NCI-H82 (cell line): ENCODE data around the gene ADD3.

Experiments
- DNase-seq: peaks from one replicate; lab custom pipeline; 2025; lab: John Stamatoyannopoulos, UW

The ADD3 gene

DNA sequence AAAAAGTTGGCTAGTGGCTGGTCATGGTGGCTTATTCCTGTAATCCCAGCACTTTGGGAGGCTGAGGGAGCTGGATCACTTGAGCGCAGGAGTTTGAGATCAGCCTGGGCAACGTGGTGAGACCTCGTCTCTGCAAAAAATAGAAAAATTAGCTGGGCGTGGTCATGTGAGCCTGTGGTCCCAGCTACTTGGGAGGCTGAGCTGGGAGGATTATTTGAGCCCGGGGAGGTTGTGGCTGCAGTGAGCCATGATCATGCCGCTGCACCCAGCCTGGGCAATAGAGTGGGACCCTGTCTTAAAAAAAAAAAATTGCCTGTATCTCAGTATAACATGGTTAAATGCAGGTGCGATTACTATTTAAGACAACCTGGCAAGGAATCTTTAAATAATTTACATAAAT lies 61.0 kb downstream of the ADD3 start:
- no peak for DNase-seq

- DNase-seq = peak; percentile 50
These were observed 61.8 kb downstream of the ADD3 start for GRCh38 chr10:110069502-110069982.

DNA sequence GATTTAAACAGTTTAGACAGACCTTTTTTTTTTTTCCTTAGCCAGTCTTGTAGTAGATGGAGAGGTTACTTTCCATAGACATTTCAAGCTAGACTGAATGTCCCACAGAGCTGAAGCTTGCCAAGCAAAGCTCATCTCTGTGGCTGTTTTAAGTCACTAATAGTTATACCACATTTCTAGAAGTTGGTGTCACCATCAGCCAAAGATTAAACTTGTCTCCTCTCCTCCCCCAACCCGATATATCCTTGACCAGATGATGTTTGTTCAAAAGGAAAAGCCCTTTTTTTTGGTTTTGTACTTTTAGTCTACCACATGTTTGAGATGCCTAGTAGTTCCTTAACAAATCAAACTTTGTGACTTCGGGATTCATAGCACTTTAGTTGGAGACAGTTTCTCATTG lies 66.1 kb downstream of the ADD3 start:
- DNase-seq = no peak

GRCh38 chr10:110074298-110074697 lies 66.5 kb downstream of the ADD3 start:
- no peak for DNase-seq

- DNase-seq = no peak
These were observed 67.2 kb downstream of the ADD3 start for GRCh38 chr10:110074758-110075671.

- no peak for DNase-seq
These were observed 67.9 kb downstream of the ADD3 start for GRCh38 chr10:110075686-110076085.

GRCh38 chr10:110076559-110077318 lies 69.0 kb downstream of the ADD3 start:
- peak; percentile 37 for DNase-seq

GRCh38 chr10:110077436-110078130 lies 69.8 kb downstream of the ADD3 start:
- DNase-seq = no peak

DNA sequence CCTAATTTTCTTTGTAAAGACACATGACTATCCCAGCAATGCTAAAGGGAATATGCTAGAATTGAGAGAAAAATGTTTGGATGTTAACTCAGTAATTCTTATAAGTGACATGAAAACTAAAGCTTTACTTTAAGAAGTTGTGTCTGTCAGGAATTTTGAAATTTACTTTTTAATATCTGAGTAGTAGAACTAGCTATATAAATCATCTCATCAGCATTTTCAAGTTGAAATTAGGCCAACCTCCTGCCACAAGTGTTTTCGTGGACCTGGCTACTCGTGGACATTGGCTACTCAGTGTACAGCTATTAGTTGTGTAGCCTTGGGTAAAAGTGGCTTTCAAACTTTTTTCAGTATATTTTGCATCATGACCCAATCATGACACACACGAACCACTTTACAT lies 70.5 kb downstream of the ADD3 start:
- DNase-seq = no peak

- no peak for DNase-seq
These were observed 74.1 kb downstream of the ADD3 start for GRCh38 chr10:110081911-110082310.

- DNase-seq = no peak
These were observed 76.1 kb downstream of the ADD3 start for GRCh38 chr10:110083884-110084283.

DNA sequence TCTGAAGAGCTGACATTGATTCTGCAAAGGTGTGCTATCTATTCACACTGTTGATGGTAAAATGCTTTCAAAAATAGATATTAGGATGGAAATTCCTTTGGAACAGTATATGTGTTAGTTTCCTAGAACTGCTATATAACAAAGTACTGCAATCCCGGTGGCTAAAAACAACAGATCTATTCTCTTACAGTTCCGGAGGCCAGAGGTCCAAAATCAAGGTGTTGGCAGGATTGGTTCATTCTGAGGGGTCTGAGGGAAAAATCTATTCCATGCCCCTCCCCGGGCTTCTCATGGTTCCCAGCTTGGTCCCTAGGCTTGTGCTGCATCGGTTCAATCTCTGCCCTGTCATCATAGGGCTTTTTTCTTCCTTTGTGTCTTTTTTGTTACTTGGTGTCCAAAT lies 79.9 kb downstream of the ADD3 start:
- DNase-seq = no peak

DNA sequence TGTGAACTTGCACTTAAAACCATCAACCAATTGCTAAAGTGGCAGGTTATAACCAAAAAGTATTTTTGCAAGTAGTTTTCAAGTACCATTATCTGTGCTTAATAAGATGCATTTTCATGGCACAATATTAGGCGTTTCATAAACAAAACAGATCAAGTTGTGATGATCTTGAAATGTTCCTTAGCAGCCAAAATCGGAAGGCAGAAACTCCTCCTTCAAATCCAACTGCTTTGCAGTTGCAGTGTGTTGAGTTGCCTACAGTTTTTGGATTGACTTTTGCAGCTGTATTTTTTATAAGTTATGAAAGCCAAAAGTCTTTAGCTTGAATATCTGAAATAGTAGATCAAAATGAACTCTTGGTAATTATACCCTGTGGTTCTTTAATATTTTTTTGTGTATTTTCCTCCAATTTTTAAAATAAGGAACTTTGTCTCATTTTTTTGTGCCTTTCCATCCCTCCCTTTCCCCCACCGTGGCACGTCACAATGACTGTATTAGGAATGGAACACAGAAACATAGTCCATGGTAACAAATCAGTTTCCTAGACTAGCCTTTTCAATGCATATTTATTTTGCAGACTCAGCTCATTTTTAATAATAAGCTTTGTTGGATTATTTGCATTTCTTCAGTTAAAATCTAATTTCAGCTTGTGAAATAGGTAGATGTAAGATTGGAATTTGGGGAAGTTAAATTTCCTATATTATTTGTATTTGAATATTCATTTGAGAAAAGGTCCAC lies 80.8 kb downstream of the ADD3 start:
- no peak for DNase-seq

GRCh38 chr10:110091830-110092229 lies 84.0 kb downstream of the ADD3 start:
- DNase-seq = no peak

- DNase-seq = no peak
These were observed 85.9 kb downstream of the ADD3 start for GRCh38 chr10:110093722-110094121.

DNA sequence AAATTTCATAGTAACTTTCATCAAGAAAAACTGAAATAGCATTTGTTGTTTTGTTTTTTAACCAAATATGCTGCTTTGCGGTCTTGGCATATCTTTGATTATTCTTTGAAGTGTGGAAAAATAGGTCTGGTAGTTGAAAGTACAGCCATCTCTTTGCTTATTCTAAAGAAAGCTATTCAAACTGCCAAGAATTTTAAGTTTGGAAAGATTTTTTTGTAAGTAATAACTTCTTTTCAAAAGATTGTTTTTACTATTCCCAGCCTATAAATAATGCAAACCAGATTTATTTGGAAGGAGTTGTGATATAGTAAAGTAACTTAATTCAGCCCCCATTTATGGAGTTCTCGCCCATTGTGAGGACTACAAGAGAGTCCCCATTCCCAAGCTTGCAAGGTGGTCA lies 87.0 kb downstream of the ADD3 start:
- no peak for DNase-seq

GRCh38 chr10:110101464-110102144 lies 93.8 kb downstream of the ADD3 start:
- DNase-seq = no peak

DNA sequence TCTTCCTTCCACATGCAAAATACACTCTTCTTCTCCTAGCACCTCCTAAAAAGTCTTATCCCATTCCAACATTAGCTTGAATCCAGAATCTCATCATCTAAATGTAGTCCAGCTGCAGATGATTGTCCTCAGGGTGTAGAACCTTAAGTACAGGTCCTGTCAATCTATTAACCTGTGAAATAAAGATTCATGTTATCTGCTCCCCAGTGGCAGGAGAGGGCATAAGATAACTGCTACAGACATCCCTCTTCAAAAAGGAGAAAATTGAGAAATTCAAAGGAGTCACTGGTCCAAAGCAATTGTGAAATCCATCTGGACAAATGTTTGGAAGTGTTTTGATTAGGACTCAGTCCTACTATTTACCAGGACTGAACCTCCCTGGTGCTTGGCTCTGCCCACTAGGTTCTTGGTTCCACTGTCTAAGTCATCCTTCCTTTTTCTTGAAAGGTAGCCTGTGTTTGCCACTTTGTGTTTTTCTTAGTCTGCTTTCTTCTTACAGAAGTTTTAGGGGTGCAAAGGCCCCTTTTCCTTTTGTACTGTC lies 96.2 kb downstream of the ADD3 start:
- no peak for DNase-seq

DNA sequence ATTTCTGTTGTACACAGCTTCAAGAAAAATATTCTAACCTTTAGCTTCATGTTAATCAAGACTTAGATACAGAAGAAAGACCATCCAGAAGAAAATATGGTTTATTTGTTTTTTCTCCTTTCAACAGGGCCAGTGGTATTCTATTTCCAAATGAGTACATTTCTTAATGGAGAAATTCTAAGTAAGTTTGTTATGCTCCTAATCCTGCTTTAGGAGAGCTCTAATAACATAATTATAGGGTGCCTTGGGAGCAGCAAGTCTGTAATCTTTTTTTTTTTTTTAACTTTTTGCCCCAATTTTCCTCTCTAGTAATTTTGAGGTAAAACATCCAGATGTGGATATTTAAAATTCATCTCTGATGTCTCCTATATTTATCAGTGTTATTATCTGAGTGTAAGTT lies 98.1 kb downstream of the ADD3 start:
- DNase-seq = peak; percentile 25

DNA sequence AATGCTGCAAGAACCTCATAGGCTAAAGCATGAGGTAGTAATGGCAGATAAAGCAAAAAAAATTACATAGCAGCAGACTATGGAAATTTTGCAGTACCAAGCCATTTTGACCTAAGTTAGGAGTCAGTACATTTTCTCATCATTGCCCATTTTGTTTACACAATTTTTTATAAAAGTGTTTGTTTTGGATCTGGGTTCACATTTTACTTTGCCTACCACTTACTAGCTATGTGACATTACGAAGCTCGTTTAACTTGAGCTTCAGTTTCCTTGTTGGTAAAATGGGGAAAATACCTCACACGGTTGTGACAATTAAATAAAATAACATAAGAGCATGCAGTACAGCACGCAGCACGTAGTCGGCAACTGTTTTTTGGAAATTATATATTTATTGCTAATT lies 99.6 kb downstream of the ADD3 start:
- DNase-seq = no peak

DNA sequence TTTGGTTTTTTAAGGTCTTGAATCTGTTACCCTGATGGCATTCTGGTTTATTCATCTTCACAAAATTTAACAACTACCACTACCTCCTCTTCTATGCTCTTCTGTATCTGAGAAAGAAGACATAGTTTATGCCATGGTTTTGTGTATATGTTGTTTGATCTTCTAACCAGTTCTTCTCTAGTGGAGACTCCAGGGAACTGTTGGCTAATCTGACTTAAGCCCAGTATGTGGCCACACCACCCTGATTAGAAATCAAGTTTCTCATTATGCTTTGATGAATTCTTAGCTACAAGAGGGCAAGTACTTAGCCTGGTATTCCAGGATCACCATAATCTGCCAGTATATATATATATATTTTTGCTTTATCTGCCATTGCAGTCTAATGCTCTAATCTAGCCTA lies 100.1 kb downstream of the ADD3 start:
- peak; percentile 38 for DNase-seq
